K562 (cell line): ENCODE measurements around the gene SULT2B1. TPM values are rescaled to one million over a fixed set of nuclear protein-coding genes. Genes with fewer than 3 reads are reported as not detected.
A peak's percentile ranks its signal among the peaks of the same experiment; 100 is the strongest.

Experiments used
- ATF1 ChIP-seq, 2 experiments: fragments of 450-650 bp in 1 of 2; IDR thresholded peaks; 2 replicates each; pipeline ENCODE4 v1.6.1; 2016; ENCODE audit warnings: missing compliant biosample characterization in 1 of 2, missing genetic modification characterization in 1 of 2
- BRD4 ChIP-seq: fragments of 200-600 bp; sonication (generic); IDR thresholded peaks from 2 replicates; pipeline ENCODE4 v1.6.1; 2017; ENCODE audit warnings: inconsistent platforms
- CBX2 ChIP-seq: fragments of 200-600 bp; sonication (generic); IDR thresholded peaks from one replicate; pipeline ENCODE4 v1.6.1; 2012; ENCODE audit warnings: mild to moderate bottlenecking, low read length, inconsistent platforms; ENCODE audit not compliant: insufficient read depth, poor library complexity, severe bottlenecking
- DIDO1 ChIP-seq: fragments of 450-650 bp; IDR thresholded peaks from 2 replicates; pipeline ENCODE4 v1.6.1; 2016; ENCODE audit warnings: low read depth, missing biosample characterization, missing genetic modification characterization
- DNMT1 ChIP-seq: fragments of 450-650 bp; IDR thresholded peaks from 2 replicates; pipeline ENCODE4 v1.6.1; 2016; ENCODE audit warnings: antibody characterized with exemption, mild to moderate bottlenecking
- FOS ChIP-seq: IDR thresholded peaks from 3 replicates; pipeline ENCODE4 v1.6.1; 2011; ENCODE audit not compliant: insufficient read length; ENCODE audit errors: extremely low read depth
- FOSL1 ChIP-seq: fragments of 200-800 bp; sonication (Bioruptor generic); conservative IDR thresholded peaks from 2 replicates; pipeline ENCODE4 v1.6.1; 2016; ENCODE audit warnings: missing genetic modification characterization, missing compliant biosample characterization
- FUS ChIP-seq: fragments of 200-400 bp; formaldehyde crosslinking; optimal IDR thresholded peaks from 2 replicates; pipeline ENCODE3; 2017; ENCODE audit warnings: low read depth, low read length
- GTF2B ChIP-seq: IDR thresholded peaks from 2 replicates; pipeline ENCODE4 v1.6.1; 2011; ENCODE audit not compliant: insufficient read length; ENCODE audit errors: extremely low read depth
- LCOR ChIP-seq: sonication (generic); formaldehyde crosslinking; IDR thresholded peaks from 2 replicates; pipeline ENCODE4 v1.8.0; 2022; ENCODE audit warnings: mild to moderate bottlenecking, missing genetic modification reagents
- MAFK ChIP-seq: IDR thresholded peaks from 2 replicates; pipeline ENCODE4 v1.6.1; 2011; ENCODE audit warnings: low read length, improper control_type of control experiment
- NCOR1 ChIP-seq: fragments of 450-650 bp; IDR thresholded peaks from 2 replicates; pipeline ENCODE4 v1.6.1; 2016; ENCODE audit warnings: mild to moderate bottlenecking, moderate library complexity
- NEUROD1 ChIP-seq: fragments of 150-350 bp; IDR thresholded peaks from 2 replicates; pipeline ENCODE4 v1.6.1; 2014; ENCODE audit warnings: borderline replicate concordance, low read length, low read depth; ENCODE audit not compliant: partially characterized antibody
- POLR3G ChIP-seq: IDR thresholded peaks from 2 replicates; pipeline ENCODE4 v1.6.1; 2011; ENCODE audit not compliant: insufficient read length, insufficient replicate concordance; ENCODE audit errors: extremely low read depth
- POU5F1 ChIP-seq: fragments of 150-350 bp; IDR thresholded peaks from 2 replicates; pipeline ENCODE4 v1.6.1; 2014; ENCODE audit warnings: borderline replicate concordance, low read length, low read depth, mild to moderate bottlenecking; ENCODE audit not compliant: partially characterized antibody
- REST ChIP-seq, 2 experiments: fragments of 450-650 bp; formaldehyde crosslinking in 1 of 2; IDR thresholded peaks; 2 replicates each; pipeline versions ENCODE4 v1.4.0 to v1.6.1; 2014 to 2020; ENCODE audit warnings: mild to moderate bottlenecking in 2 of 2, borderline replicate concordance in 1 of 2, low read depth in 1 of 2
- SOX6 ChIP-seq: fragments of 450-650 bp; IDR thresholded peaks from 2 replicates; pipeline ENCODE4 v1.6.1; 2014; ENCODE audit warnings: mild to moderate bottlenecking
- ZNF239 ChIP-seq: fragments of 250-450 bp; sonication (Bioruptor Pico); IDR thresholded peaks from 2 replicates; pipeline ENCODE4 v1.4.0; 2020; ENCODE audit warnings: mild to moderate bottlenecking
- ZNF830 ChIP-seq: fragments of 250-450 bp; sonication (Bioruptor Pico); IDR thresholded peaks from 2 replicates; pipeline ENCODE4 v1.5.0; 2021; ENCODE audit warnings: mild to moderate bottlenecking
- polyA plus RNA-seq, 8 experiments: library from polyadenylated mRNA; depleted of rRNA in 4 of 8; stranded (reverse) in 5 of 8; unstranded in 3 of 8; fragments of >200 nt; fragmentation: Nextera tagmentation in 2 of 8; fragmentation: Illumina TruSeq in 1 of 8; extraction: Ambion mirVana in 2 of 8; extraction: Trizol in 1 of 8; gene quantifications; 2 replicates each; pipeline versions ENCODE4 v1.2.1 to v1.2.3, GENCODE V29; 2011 to 2014; ENCODE audit warnings: inconsistent platforms in 1 of 8, missing spikeins in 1 of 8
- total RNA-seq, 7 experiments: library from RNA; depleted of rRNA in 6 of 7; stranded (reverse); fragments of >200 nt in 6 of 7; fragmentation: Illumina TruSeq in 2 of 7; extraction: Trizol in 2 of 7; gene quantifications; 2 replicates each; pipeline versions ENCODE4 v1.2.1 to v1.2.3, GENCODE V29; 2011 to 2021; ENCODE audit warnings: low replicate concordance in 1 of 7
- TF ChIP-seq, protein P1 (sequence below), 2 experiments: IDR thresholded peaks; 2 replicates each; pipeline ENCODE4 v1.6.1; 2011; ENCODE audit warnings: borderline replicate concordance in 1 of 2, control low read depth in 1 of 2, low read depth in 1 of 2, low read length in 1 of 2, mild to moderate bottlenecking in 1 of 2, mixed read lengths in 1 of 2, moderate library complexity in 1 of 2; ENCODE audit not compliant: insufficient read depth in 1 of 2, insufficient read length in 1 of 2, poor library complexity in 1 of 2, severe bottlenecking in 1 of 2; ENCODE audit errors: extremely low read depth in 1 of 2

SULT2B1 gene
- total and polyA plus RNA-seq, 9 of the 15 experiments (the other 6 are each of a cell fraction or from before 2014, with no cell fraction given) = 0.09 to 0.62 (median 0.22) TPM; not detected in 2

DNA sequence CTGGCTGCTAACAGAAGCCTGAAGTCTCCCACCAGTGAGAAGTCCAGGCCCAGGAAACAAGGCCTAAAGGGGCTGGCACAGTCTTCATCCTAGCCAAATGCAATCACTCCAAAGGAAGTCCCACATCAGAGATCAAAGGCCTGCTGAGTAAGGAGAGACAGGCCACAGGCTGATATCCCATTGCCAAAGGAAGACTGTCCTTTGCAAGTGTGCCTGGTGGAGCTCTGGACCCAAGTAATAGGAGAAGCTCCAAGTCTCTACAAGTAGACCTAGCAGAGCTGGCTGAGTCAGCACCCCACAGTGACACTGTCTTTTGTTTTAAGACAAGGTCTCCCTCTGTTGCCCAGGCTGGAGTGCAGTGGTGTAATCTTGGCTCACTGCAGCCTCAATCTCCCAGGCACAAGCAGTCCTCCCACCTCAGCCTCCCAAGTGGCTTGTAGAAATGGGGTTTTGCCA is 80.7 kb downstream of the SULT2B1 start (continued):
- peak; percentile 26; the same call in 1 of the 2 replicates for TF ChIP-seq REST (IDR thresholded peaks at IDR 0.05; ENCODE audit: borderline replicate concordance)
- TF ChIP-seq REST (CRISPR knock-in tag; IDR thresholded peaks at IDR 0.05; ENCODE audit: low read depth) = no peak
- TF ChIP-seq FUS = no peak
- TF ChIP-seq ATF1 (CRISPR knock-in tag; IDR thresholded peaks at IDR 0.05) = no peak
- no peak for TF ChIP-seq ATF1 (tag; IDR thresholded peaks at IDR 0.05)
- no peak for TF ChIP-seq FOS
- TF ChIP-seq LCOR (CRISPR knock-in tag) = no peak
- no peak for TF ChIP-seq CBX2
- TF ChIP-seq ZNF239 (CRISPR knock-in tag) = no peak
- no peak for TF ChIP-seq ZNF830
- no peak for TF ChIP-seq BRD4
- TF ChIP-seq DIDO1 (tag) = no peak
- TF ChIP-seq DNMT1 = no peak
- TF ChIP-seq MAFK = peak; percentile 87
- no peak for TF ChIP-seq POU5F1
- no peak for TF ChIP-seq GTF2B
- TF ChIP-seq, protein P1, sequence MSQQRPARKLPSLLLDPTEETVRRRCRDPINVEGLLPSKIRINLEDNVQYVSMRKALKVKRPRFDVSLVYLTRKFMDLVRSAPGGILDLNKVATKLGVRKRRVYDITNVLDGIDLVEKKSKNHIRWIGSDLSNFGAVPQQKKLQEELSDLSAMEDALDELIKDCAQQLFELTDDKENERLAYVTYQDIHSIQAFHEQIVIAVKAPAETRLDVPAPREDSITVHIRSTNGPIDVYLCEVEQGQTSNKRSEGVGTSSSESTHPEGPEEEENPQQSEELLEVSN (IDR thresholded peaks at IDR 0.05; ENCODE audit: borderline replicate concordance in 1 of 2, extremely low read depth in 1 of 2, insufficient read depth in 1 of 2, insufficient read length in 1 of 2, low read depth in 1 of 2, low read length in 1 of 2, poor library complexity in 1 of 2, severe bottlenecking in 1 of 2) = no peak
- TF ChIP-seq SOX6 = peak; percentile 55
- peak; percentile 81 for TF ChIP-seq FOSL1 (tag)
- TF ChIP-seq NEUROD1 = peak; percentile 38
- TF ChIP-seq NCOR1 = no peak
- no peak for TF ChIP-seq POLR3G
